ENCODE results near the gene ARHGEF1.

- TF ChIP-seq CTCF (IDR thresholded peaks at IDR 0.05) (no peak), POLR2A (IDR thresholded peaks at IDR 0.05) (no peak)
These were observed 34.7 kb downstream of the ARHGEF1 start for GRCh38 chr19:41917676-41918075.

All from heart left ventricle (tissue), 13 donors.